T-helper 2 cell treated with Interferon-gamma antibody and Interleukin-4, amounts not matched to agents 5 μg/mL and 100 μg/mL, for 36 hours (primary cell): Measurements from ENCODE around the gene CTSA.
"Not testable (repeated sequence)": the region's sequence is repeated elsewhere in the genome, so short reads cannot be mapped to it uniquely, and the experiment has no call there.

ENCODE experiments used
- DNase-seq: peaks from one replicate; pipeline ENCODE4 v3.0.0; 2021; ENCODE audit warnings: low spot score
- H3K27ac Mint-ChIP-seq: one replicate; pipeline ENCODE4 v1.8.0; 2021; ENCODE audit warnings: mild to moderate bottlenecking, mixed read lengths
- H3K27me3 Mint-ChIP-seq: one replicate; pipeline ENCODE4 v1.8.0; 2021; ENCODE audit warnings: low read depth, mixed read lengths
- H3K36me3 Mint-ChIP-seq: one replicate; pipeline ENCODE4 v1.8.0; 2021; ENCODE audit warnings: low read depth, mixed read lengths
- H3K4me1 Mint-ChIP-seq: one replicate; pipeline ENCODE4 v1.8.0; 2021; ENCODE audit warnings: low read depth, mixed read lengths
- H3K4me3 Mint-ChIP-seq: one replicate; pipeline ENCODE4 v1.8.0; 2022; ENCODE audit warnings: mild to moderate bottlenecking, moderate library complexity, mixed read lengths
- H3K9me3 Mint-ChIP-seq: one replicate; pipeline ENCODE4 v1.8.0; 2021; ENCODE audit warnings: mixed read lengths

Gene CTSA

DNA sequence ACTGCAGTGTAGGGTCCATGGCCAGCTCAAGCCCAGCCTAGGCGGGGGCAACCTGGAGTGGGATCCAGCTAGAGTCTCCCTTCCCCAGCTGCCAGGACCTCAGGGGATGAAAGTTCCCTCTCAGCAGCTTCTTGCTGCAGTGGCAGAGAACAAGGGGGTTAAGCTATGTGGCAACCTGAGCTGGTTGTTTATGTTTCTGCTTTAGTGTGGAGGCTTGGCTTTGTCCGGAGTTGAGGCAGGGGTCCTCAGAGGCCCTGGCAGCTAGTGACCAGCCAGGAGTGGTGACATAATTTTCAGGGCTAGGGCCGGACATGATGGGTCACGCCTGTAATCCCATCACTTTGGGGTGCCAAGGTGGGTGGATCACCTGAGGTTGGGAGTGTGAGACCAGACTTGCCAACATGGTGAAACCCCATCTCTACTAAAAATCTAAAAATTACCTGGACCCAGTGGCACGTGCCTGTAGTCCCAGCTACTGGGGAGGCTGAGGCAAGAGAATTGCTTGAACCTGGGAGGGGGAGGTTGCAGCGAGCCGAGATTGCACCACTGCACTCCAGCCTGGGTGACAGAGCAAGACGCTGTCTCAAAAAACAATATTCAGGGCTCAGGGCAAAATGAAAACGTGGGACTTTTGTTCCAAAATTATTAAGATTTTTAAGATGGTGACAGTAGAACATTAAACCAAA lies 34.8 kb downstream of the CTSA start:
- no peaks in the 10 kb centered on the region for H3K36me3 Mint-ChIP-seq
- no peak for DNase-seq
- peaks cover 14% of the 10 kb centered on the region for H3K27me3 Mint-ChIP-seq
- H3K4me3 Mint-ChIP-seq: no peak overlapping the region
- no peak overlapping the region for H3K27ac Mint-ChIP-seq
- no peaks in the 10 kb centered on the region for H3K4me1 Mint-ChIP-seq
- H3K9me3 Mint-ChIP-seq: no peaks in the 10 kb centered on the region

DNA sequence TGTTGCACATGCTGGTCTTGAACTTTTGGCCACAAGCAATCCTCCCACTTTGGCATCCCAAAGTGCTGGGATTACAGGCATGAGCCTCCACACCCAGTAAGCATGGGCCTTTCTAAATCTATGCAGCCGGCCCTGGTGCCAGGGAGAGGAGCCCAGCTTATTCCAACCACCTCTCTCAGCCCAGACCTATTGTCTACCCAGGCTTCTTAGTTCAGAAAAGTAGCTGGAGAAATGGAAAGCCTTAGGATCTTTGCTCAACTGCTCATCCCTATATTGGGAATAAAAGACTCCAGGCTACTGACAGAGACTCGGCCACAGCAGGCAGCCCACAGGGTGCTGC lies 35.6 kb downstream of the CTSA start:
- Mint-ChIP-seq H3K27me3 (peaks cover 8% of the 10 kb centered on the region), H3K36me3 (no peaks in the 10 kb centered on the region), H3K27ac (no peak overlapping the region), H3K4me3 (no peak overlapping the region), H3K4me1 (no peaks in the 10 kb centered on the region), H3K9me3 (no peaks in the 10 kb centered on the region)
- no peak for DNase-seq

GRCh38 chr20:45927071-45927878 lies 36.1 kb downstream of the CTSA start:
- H3K27ac Mint-ChIP-seq: no peak overlapping the region

GRCh38 chr20:45931680-45932079 lies 40.5 kb downstream of the CTSA start:
- not testable (repeated sequence) for H3K9me3 Mint-ChIP-seq, H3K27ac Mint-ChIP-seq, H3K4me3 Mint-ChIP-seq, H3K36me3 Mint-ChIP-seq, H3K27me3 Mint-ChIP-seq, H3K4me1 Mint-ChIP-seq, DNase-seq

More at GRCh38 chr20:45927071-45927878, 36.1 kb downstream of the CTSA start:
- DNase-seq: no peak
- Mint-ChIP-seq H3K4me1 (no peaks in the 10 kb centered on the region), H3K4me3 (no peak overlapping the region), H3K27me3 (peaks cover 3% of the 10 kb centered on the region), H3K9me3 (no peaks in the 10 kb centered on the region), H3K36me3 (no peaks in the 10 kb centered on the region)

- Mint-ChIP-seq H3K27ac (peak overlapping the region; percentile 98), H3K27me3 (no peaks in the 10 kb centered on the region), H3K36me3 (peaks cover 22% of the 10 kb centered on the region), H3K4me3 (peak overlapping the region; percentile 98), H3K9me3 (no peaks in the 10 kb centered on the region), H3K4me1 (peaks cover 22% of the 10 kb centered on the region)
- DNase-seq: peak; percentile 67
Observed at GRCh38 chr20:45933266-45934045, 42.3 kb downstream of the CTSA start.

- DNase-seq: no peak
- H3K27ac Mint-ChIP-seq: peak overlapping the region; percentile 98
- H3K4me3 Mint-ChIP-seq: peak overlapping the region; percentile 98
- H3K4me1 Mint-ChIP-seq: peaks cover 23% of the 10 kb centered on the region
- no peaks in the 10 kb centered on the region for H3K9me3 Mint-ChIP-seq
- H3K27me3 Mint-ChIP-seq: no peaks in the 10 kb centered on the region
- H3K36me3 Mint-ChIP-seq: peaks cover 25% of the 10 kb centered on the region
Observed at GRCh38 chr20:45934046-45934585, 43.0 kb downstream of the CTSA start.

GRCh38 chr20:45934586-45935415 lies 43.7 kb downstream of the CTSA start, which contains the start of gene PCIF1:
PCIF1 (plus strand) TSS chr20:45934683; CDS start chr20:45939000, 4,317 bp downstream.
- DNase-seq: peak; percentile 97
- H3K27ac Mint-ChIP-seq: peak within 1 kb of the TSS; percentile 98
- peak within 1 kb of the TSS; percentile 98 for H3K4me3 Mint-ChIP-seq
- no peaks in the 10 kb centered on the region for H3K9me3 Mint-ChIP-seq
- peaks cover 23% of the 10 kb centered on the region for H3K4me1 Mint-ChIP-seq
- no peaks in the 10 kb centered on the region for H3K27me3 Mint-ChIP-seq
- peaks cover 31% of the 10 kb centered on the region for H3K36me3 Mint-ChIP-seq

- H3K36me3 Mint-ChIP-seq: peaks cover 35% of the 10 kb centered on the region
- peaks cover 23% of the 10 kb centered on the region for H3K4me1 Mint-ChIP-seq
Observed at GRCh38 chr20:45935416-45936046, 44.4 kb downstream of the CTSA start.

DNA sequence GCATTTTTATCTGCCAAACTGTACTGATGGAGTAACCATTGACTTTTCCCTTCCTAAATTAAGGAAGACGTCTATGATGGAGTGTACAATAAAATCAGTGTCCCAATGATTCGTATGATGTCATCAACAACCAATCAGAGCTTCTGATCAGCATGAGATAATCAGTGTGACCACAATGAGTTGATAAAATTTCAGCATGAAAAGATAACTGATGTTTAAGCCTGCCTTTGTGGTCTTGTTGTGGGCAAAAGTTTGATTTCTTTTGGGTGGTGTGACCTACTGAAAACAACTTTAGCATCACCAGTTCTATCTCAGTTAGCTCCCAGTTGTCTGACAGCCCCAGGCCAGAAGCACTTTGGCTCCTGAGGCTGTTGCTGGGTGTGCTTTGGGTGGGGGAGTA lies 46.6 kb downstream of the CTSA start:
- no peaks in the 10 kb centered on the region for H3K27me3 Mint-ChIP-seq
- H3K36me3 Mint-ChIP-seq: peaks cover 36% of the 10 kb centered on the region
- DNase-seq: no peak
- H3K4me3 Mint-ChIP-seq: peak overlapping the region; percentile 72
- no peaks in the 10 kb centered on the region for H3K9me3 Mint-ChIP-seq
- H3K4me1 Mint-ChIP-seq: peaks cover 23% of the 10 kb centered on the region
- peak overlapping the region; percentile 82 for H3K27ac Mint-ChIP-seq

More at GRCh38 chr20:45935416-45936046, 44.4 kb downstream of the CTSA start:
- peak overlapping the region; percentile 94 for H3K4me3 Mint-ChIP-seq
- no peaks in the 10 kb centered on the region for H3K9me3 Mint-ChIP-seq
- no peaks in the 10 kb centered on the region for H3K27me3 Mint-ChIP-seq
- no peak for DNase-seq
- peak overlapping the region; percentile 89 for H3K27ac Mint-ChIP-seq

GRCh38 chr20:45938727-45939438 lies 47.7 kb downstream of the CTSA start:
- Mint-ChIP-seq H3K27me3 (no peaks in the 10 kb centered on the region), H3K9me3 (no peaks in the 10 kb centered on the region), H3K36me3 (peaks cover 43% of the 10 kb centered on the region), H3K4me1 (peaks cover 18% of the 10 kb centered on the region), H3K4me3 (no peak overlapping the region), H3K27ac (no peak overlapping the region)
- DNase-seq: no peak

DNA sequence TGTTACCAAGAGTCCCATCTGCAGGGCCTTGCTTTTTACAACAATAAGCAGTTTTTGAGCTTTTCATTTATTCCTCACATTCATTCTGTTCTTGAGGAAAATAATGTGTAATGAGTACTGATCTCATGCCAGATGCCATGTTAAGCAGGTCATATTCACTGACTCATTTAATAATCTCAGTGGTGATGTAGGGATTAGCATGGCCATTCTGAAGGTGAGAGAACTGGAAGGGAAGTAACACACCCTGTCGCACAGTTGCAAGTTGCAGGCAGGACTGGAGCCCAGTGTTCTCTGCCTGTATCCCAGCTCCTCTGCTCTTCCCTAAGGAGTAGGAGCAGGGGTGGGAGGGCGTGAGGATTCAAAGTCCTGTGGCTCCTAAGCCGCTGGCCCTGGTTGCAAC lies 48.9 kb downstream of the CTSA start:
- H3K27ac Mint-ChIP-seq: no peak overlapping the region
- H3K36me3 Mint-ChIP-seq: peaks cover 53% of the 10 kb centered on the region

GRCh38 chr20:45940469-45940868 lies 49.3 kb downstream of the CTSA start:
- H3K27ac Mint-ChIP-seq: no peak overlapping the region
- no peaks in the 10 kb centered on the region for H3K27me3 Mint-ChIP-seq
- no peak for DNase-seq
- H3K4me1 Mint-ChIP-seq: peaks cover 18% of the 10 kb centered on the region
- H3K36me3 Mint-ChIP-seq: peaks cover 54% of the 10 kb centered on the region
- H3K9me3 Mint-ChIP-seq: no peaks in the 10 kb centered on the region
- H3K4me3 Mint-ChIP-seq: no peak overlapping the region

More for the DNA sequence above, 48.9 kb downstream of the CTSA start:
- Mint-ChIP-seq H3K27me3 (no peaks in the 10 kb centered on the region), H3K9me3 (no peaks in the 10 kb centered on the region), H3K4me1 (peaks cover 18% of the 10 kb centered on the region), H3K4me3 (no peak overlapping the region)
- DNase-seq: no peak
